Nephron progenitor cell (in vitro differentiated cells): ENCODE data around the gene RNASE4.

ENCODE experiments used
- DNase-seq: peaks from one replicate; pipeline ENCODE4 v3.0.0; 2021
- H3K27ac Mint-ChIP-seq: 2 replicates; pipeline ENCODE4 v1.8.0; 2021; ENCODE audit warnings: mild to moderate bottlenecking, moderate library complexity, mixed read lengths
- H3K27me3 Mint-ChIP-seq: 2 replicates; pipeline ENCODE4 v1.8.0; 2021; ENCODE audit warnings: mild to moderate bottlenecking, low read depth, mixed read lengths; ENCODE audit not compliant: poor library complexity
- H3K36me3 Mint-ChIP-seq: 2 replicates; pipeline ENCODE4 v1.8.0; 2021; ENCODE audit warnings: low read depth, mixed read lengths
- H3K4me1 Mint-ChIP-seq: 2 replicates; pipeline ENCODE4 v1.8.0; 2021; ENCODE audit warnings: mixed read lengths
- H3K4me3 Mint-ChIP-seq: 2 replicates; pipeline ENCODE4 v1.8.0; 2021; ENCODE audit warnings: mild to moderate bottlenecking, moderate library complexity, mixed read lengths
- H3K9me3 Mint-ChIP-seq: 2 replicates; pipeline ENCODE4 v1.8.0; 2021; ENCODE audit warnings: mild to moderate bottlenecking, moderate library complexity, mixed read lengths
- CTCF ChIP-seq: fragments of 200-600 bp; sonication (generic); IDR thresholded peaks from 2 replicates; pipeline ENCODE4 v1.5.0; 2021; ENCODE audit warnings: antibody characterized with exemption

The RNASE4 gene

GRCh38 chr14:20652996-20653975 lies 31.1 kb upstream of the RNASE4 start:
- DNase-seq, result peak; percentile 64
- Mint-ChIP-seq H3K4me1 (peaks cover 18% of the 10 kb centered on the region), H3K27ac (no peak overlapping the region), H3K4me3 (peak overlapping the region; percentile 89), H3K9me3 (no peaks in the 10 kb centered on the region), H3K36me3 (no peaks in the 10 kb centered on the region), H3K27me3 (peaks cover 70% of the 10 kb centered on the region)
- no peak for TF ChIP-seq CTCF

- no peak overlapping the region for H3K4me3 Mint-ChIP-seq
- no peaks in the 10 kb centered on the region for H3K9me3 Mint-ChIP-seq
- H3K27me3 Mint-ChIP-seq, result peaks cover 96% of the 10 kb centered on the region
- DNase-seq, result no peak
- H3K4me1 Mint-ChIP-seq, result peaks cover 18% of the 10 kb centered on the region
- no peak for TF ChIP-seq CTCF
- no peak overlapping the region for H3K27ac Mint-ChIP-seq
- no peaks in the 10 kb centered on the region for H3K36me3 Mint-ChIP-seq
These were observed 28.5 kb upstream of the RNASE4 start for GRCh38 chr14:20655851-20656250.

- DNase-seq, result no peak
- peaks cover 99% of the 10 kb centered on the region for H3K27me3 Mint-ChIP-seq
- no peak for TF ChIP-seq CTCF
- H3K27ac Mint-ChIP-seq, result no peak overlapping the region
- no peak overlapping the region for H3K4me3 Mint-ChIP-seq
- peaks cover 18% of the 10 kb centered on the region for H3K4me1 Mint-ChIP-seq
- H3K36me3 Mint-ChIP-seq, result no peaks in the 10 kb centered on the region
- no peaks in the 10 kb centered on the region for H3K9me3 Mint-ChIP-seq
These were observed 28.1 kb upstream of the RNASE4 start for GRCh38 chr14:20656274-20656673.

- H3K36me3 Mint-ChIP-seq, result no peaks in the 10 kb centered on the region
These were observed 26.8 kb upstream of the RNASE4 start for GRCh38 chr14:20657216-20658211.

GRCh38 chr14:20658246-20658645 lies 26.1 kb upstream of the RNASE4 start:
- H3K4me3 Mint-ChIP-seq, result no peak overlapping the region
- no peaks in the 10 kb centered on the region for H3K36me3 Mint-ChIP-seq
- H3K27me3 Mint-ChIP-seq, result peaks cover 99% of the 10 kb centered on the region
- peaks cover 14% of the 10 kb centered on the region for H3K4me1 Mint-ChIP-seq
- TF ChIP-seq CTCF, result no peak
- H3K9me3 Mint-ChIP-seq, result no peaks in the 10 kb centered on the region
- H3K27ac Mint-ChIP-seq, result no peak overlapping the region
- no peak for DNase-seq

More at GRCh38 chr14:20657216-20658211, 26.8 kb upstream of the RNASE4 start:
- Mint-ChIP-seq H3K9me3 (no peaks in the 10 kb centered on the region), H3K4me1 (peaks cover 17% of the 10 kb centered on the region), H3K27me3 (peaks cover 99% of the 10 kb centered on the region), H3K27ac (no peak overlapping the region), H3K4me3 (no peak overlapping the region)
- TF ChIP-seq CTCF, result no peak
- DNase-seq, result peak; percentile 22
